Astrocyte (in vitro differentiated cells and primary cell): ENCODE data around the gene CAMP. TPM values are rescaled to one million over a fixed set of nuclear protein-coding genes. Genes with fewer than 3 reads are reported as not detected.

Source experiments
- DNase-seq: peaks from one replicate; pipeline ENCODE4 v3.0.0-alpha.2; 2010; ENCODE audit warnings: low read depth
- FAIRE-seq: peaks from 2 replicates; lab custom pipeline; 2011; peaks lifted over from hg19 to GRCh38; lab: Jason Lieb, UNC
- H2AFZ ChIP-seq: 2 replicates; pipeline ENCODE4 v1.6.0; 2012; ENCODE audit warnings: low read depth, low read length, inconsistent platforms
- H3K27ac ChIP-seq: 2 replicates; pipeline ENCODE4 v1.5.1; 2011; ENCODE audit warnings: low read depth, low read length, inconsistent platforms
- H3K27me3 ChIP-seq: 2 replicates; pipeline ENCODE4 v1.6.0; 2011; ENCODE audit warnings: low read length, inconsistent platforms; ENCODE audit not compliant: insufficient read depth
- H3K36me3 ChIP-seq: 2 replicates; pipeline ENCODE4 v1.5.1; 2011; ENCODE audit warnings: low read length, inconsistent platforms; ENCODE audit not compliant: insufficient read depth
- H3K4me1 ChIP-seq: 2 replicates; pipeline ENCODE4 v1.5.1; 2011; ENCODE audit warnings: low read length, inconsistent platforms; ENCODE audit not compliant: insufficient read depth
- H3K4me2 ChIP-seq: 2 replicates; pipeline ENCODE4 v1.6.0; 2012; ENCODE audit warnings: low read length, inconsistent platforms
- H3K4me3 ChIP-seq: 2 replicates; pipeline ENCODE4 v1.5.1; 2011; ENCODE audit warnings: low read depth, mild to moderate bottlenecking, low read length, inconsistent platforms; ENCODE audit not compliant: insufficient read depth
- H3K79me2 ChIP-seq: 2 replicates; pipeline ENCODE4 v1.6.0; 2012; ENCODE audit warnings: mild to moderate bottlenecking, low read length, inconsistent platforms; ENCODE audit not compliant: insufficient read depth
- H3K9ac ChIP-seq: 2 replicates; pipeline ENCODE4 v1.6.0; 2012; ENCODE audit warnings: mild to moderate bottlenecking, low read length, inconsistent platforms
- H3K9me3 ChIP-seq: 2 replicates; pipeline ENCODE4 v1.5.1; 2012; ENCODE audit warnings: low read depth, mild to moderate bottlenecking, low read length, inconsistent platforms; ENCODE audit not compliant: insufficient read depth
- H4K20me1 ChIP-seq: 2 replicates; pipeline ENCODE4 v1.6.0; 2012; ENCODE audit warnings: low read length, inconsistent platforms; ENCODE audit not compliant: insufficient read depth
- H3K27ac Mint-ChIP-seq: one replicate; pipeline ENCODE4 v1.8.0; 2021; ENCODE audit warnings: mild to moderate bottlenecking, mixed read lengths; ENCODE audit not compliant: unreplicated experiment
- H3K27me3 Mint-ChIP-seq: one replicate; pipeline ENCODE4 v1.8.0; 2021; ENCODE audit warnings: low read depth, mixed read lengths; ENCODE audit not compliant: unreplicated experiment
- H3K36me3 Mint-ChIP-seq: one replicate; pipeline ENCODE4 v1.8.0; 2021; ENCODE audit warnings: low read depth, mixed read lengths; ENCODE audit not compliant: unreplicated experiment
- H3K4me1 Mint-ChIP-seq: one replicate; pipeline ENCODE4 v1.8.0; 2021; ENCODE audit warnings: low read depth, mixed read lengths; ENCODE audit not compliant: unreplicated experiment
- H3K4me3 Mint-ChIP-seq: one replicate; pipeline ENCODE4 v1.8.0; 2021; ENCODE audit warnings: mild to moderate bottlenecking, moderate library complexity, mixed read lengths; ENCODE audit not compliant: unreplicated experiment
- H3K9me3 Mint-ChIP-seq: one replicate; pipeline ENCODE4 v1.8.0; 2021; ENCODE audit warnings: mild to moderate bottlenecking, mixed read lengths; ENCODE audit not compliant: unreplicated experiment
- CTCF ChIP-seq: IDR thresholded peaks from 2 replicates; pipeline ENCODE4 v1.5.1; 2011; ENCODE audit warnings: low read depth, mild to moderate bottlenecking, inconsistent platforms, low read length, moderate library complexity; ENCODE audit not compliant: insufficient read depth
- EZH2 ChIP-seq: IDR thresholded peaks from 2 replicates; pipeline ENCODE4 v1.6.1; 2012; ENCODE audit warnings: mild to moderate bottlenecking, low read length, inconsistent platforms; ENCODE audit not compliant: insufficient read depth
- total RNA-seq: library from RNA; stranded (reverse); gene quantifications from 2 replicates; pipeline ENCODE4 v1.2.1, GENCODE V29; 2021

CAMP gene
- total RNA-seq, 1 donor from 2014 or later, result not detected

- no peak for FAIRE-seq
Measured at GRCh38 chr3:48247401-48247811, 24.1 kb downstream of the CAMP start.

GRCh38 chr3:48248095-48248850 lies 25.0 kb downstream of the CAMP start:
- Histone ChIP-seq H3K9me3 (no peaks in the 10 kb centered on the region), H3K4me3 (no peak overlapping the region), H3K4me2 (no peak overlapping the region), H3K27ac (no peak overlapping the region), H3K79me2 (no peaks in the 10 kb centered on the region), H3K27me3 (no peaks in the 10 kb centered on the region), H4K20me1 (no peaks in the 10 kb centered on the region), H3K9ac (no peak overlapping the region), H2AFZ (no peak overlapping the region), H3K36me3 (peaks cover 3% of the 10 kb centered on the region), H3K4me1 (no peaks in the 10 kb centered on the region)
- H3K27me3 Mint-ChIP-seq, result no peaks in the 10 kb centered on the region
- peaks cover 7% of the 10 kb centered on the region for H3K36me3 Mint-ChIP-seq
- DNase-seq, result no peak
- no peak overlapping the region for H3K4me3 Mint-ChIP-seq
- H3K4me1 Mint-ChIP-seq, result no peaks in the 10 kb centered on the region
- no peak overlapping the region for H3K27ac Mint-ChIP-seq
- no peak for FAIRE-seq
- H3K9me3 Mint-ChIP-seq, result no peaks in the 10 kb centered on the region
- TF ChIP-seq CTCF (no peak), EZH2 (no peak)

More at GRCh38 chr3:48247401-48247811, 24.1 kb downstream of the CAMP start:
- TF ChIP-seq EZH2 (no peak), CTCF (no peak)
- Histone ChIP-seq H3K79me2 (no peaks in the 10 kb centered on the region), H3K4me1 (no peaks in the 10 kb centered on the region), H3K36me3 (peaks cover 3% of the 10 kb centered on the region), H3K27me3 (no peaks in the 10 kb centered on the region), H3K9ac (no peak overlapping the region), H4K20me1 (no peaks in the 10 kb centered on the region), H3K27ac (no peak overlapping the region), H2AFZ (no peak overlapping the region), H3K9me3 (no peaks in the 10 kb centered on the region), H3K4me3 (no peak overlapping the region), H3K4me2 (no peak overlapping the region)
- H3K4me1 Mint-ChIP-seq, result no peaks in the 10 kb centered on the region
- H3K36me3 Mint-ChIP-seq, result peaks cover 5% of the 10 kb centered on the region
- H3K9me3 Mint-ChIP-seq, result no peaks in the 10 kb centered on the region
- H3K4me3 Mint-ChIP-seq, result no peak overlapping the region
- no peaks in the 10 kb centered on the region for H3K27me3 Mint-ChIP-seq
- no peak overlapping the region for H3K27ac Mint-ChIP-seq
- peak; percentile 27 for DNase-seq

GRCh38 chr3:48256557-48256956 lies 33.3 kb downstream of the CAMP start:
- no peaks in the 10 kb centered on the region for H3K9me3 ChIP-seq
- H3K79me2 ChIP-seq, result no peaks in the 10 kb centered on the region
- H3K9ac ChIP-seq, result no peak overlapping the region
- Mint-ChIP-seq H3K4me3 (no peak overlapping the region), H3K27ac (peak overlapping the region; percentile 53), H3K4me1 (no peaks in the 10 kb centered on the region), H3K9me3 (no peaks in the 10 kb centered on the region), H3K36me3 (peaks cover 20% of the 10 kb centered on the region), H3K27me3 (no peaks in the 10 kb centered on the region)
- TF ChIP-seq CTCF (no peak), EZH2 (no peak)
- H3K27ac ChIP-seq, result no peak overlapping the region
- no peaks in the 10 kb centered on the region for H3K4me1 ChIP-seq
- H3K27me3 ChIP-seq, result no peaks in the 10 kb centered on the region
- DNase-seq (no peak), FAIRE-seq (no peak)
- H2AFZ ChIP-seq, result no peak overlapping the region
- H3K36me3 ChIP-seq, result no peaks in the 10 kb centered on the region
- no peak overlapping the region for H3K4me3 ChIP-seq
- no peaks in the 10 kb centered on the region for H4K20me1 ChIP-seq
- no peak overlapping the region for H3K4me2 ChIP-seq
